ENCODE measurements around the gene CADPS2.

- TF ChIP-seq MAX (IDR thresholded peaks at IDR 0.05) (no peak), USF1 (IDR thresholded peaks at IDR 0.05) (no peak), NFIC (IDR thresholded peaks at IDR 0.05) (no peak), TAF1 (IDR thresholded peaks at IDR 0.05; ENCODE audit: low read depth) (no peak), FOXM1 (IDR thresholded peaks at IDR 0.05; ENCODE audit: borderline replicate concordance, low read depth) (no peak), CEBPB (IDR thresholded peaks at IDR 0.05) (no peak), TEAD4 (IDR thresholded peaks at IDR 0.05) (no peak), RAD21 (IDR thresholded peaks at IDR 0.05; ENCODE audit: low read depth) (no peak), EP300 (IDR thresholded peaks at IDR 0.05; ENCODE audit: borderline replicate concordance) (no peak), EGR1 (IDR thresholded peaks at IDR 0.05) (no peak), REST (IDR thresholded peaks at IDR 0.05; ENCODE audit: low read depth) (no peak), YY1 (IDR thresholded peaks at IDR 0.05; ENCODE audit: low read depth) (no peak), CREB1 (IDR thresholded peaks at IDR 0.05; ENCODE audit: low read depth) (no peak)
Observed at GRCh38 chr7:122600630-122601029, 285.6 kb downstream of the CADPS2 start.
